B cell (primary cell): ENCODE measurements around the gene HEYL. TPM values are rescaled to one million over a fixed set of nuclear protein-coding genes. Genes with fewer than 3 reads are reported as not detected.

Experiments used
- ATAC-seq: fragments of 200-7000 bp; cut with Tn5 transposase; one replicate; pipeline ENCODE4 v1.10.0; 2021; ENCODE audit warnings: low read depth, mild to moderate bottlenecking, moderate number of reproducible peaks, moderate library complexity
- CTCF ChIA-PET: fragments of 350-600 bp; sonication (Branson Sonifier 250); formaldehyde crosslinking; loops from one replicate; lab custom pipeline; 2021; ENCODE audit warnings: antibody characterized with exemption, inconsistent platforms; lab: Charles Lee
- POLR2A ChIA-PET: fragments of 350-600 bp; sonication (Branson Sonifier 250); formaldehyde crosslinking; loops from one replicate; lab custom pipeline; 2021; ENCODE audit warnings: antibody characterized with exemption; lab: Charles Lee
- DNase-seq: peaks from one replicate; pipeline ENCODE4 v3.0.0; 2013
- H2AFZ ChIP-seq: 2 replicates; pipeline ENCODE4 v1.6.1; 2012; ENCODE audit warnings: mild to moderate bottlenecking, low read depth, low read length; ENCODE audit not compliant: insufficient read depth, poor library complexity, severe bottlenecking
- H3K27ac ChIP-seq, 2 donors: 1 replicate in 1 of 2; 2 replicates in 1 of 2; pipeline ENCODE4 v1.5.1; 2012 to 2013; ENCODE audit warnings: low read length in 2 of 2, mild to moderate bottlenecking in 2 of 2, moderate library complexity in 1 of 2
- H3K27me3 ChIP-seq, 4 experiments: fragments of 200-600 bp in 1 of 4; sonication (generic) in 1 of 4; replicated peaks in 1 of 4; 1 replicate in 2 of 4; 2 replicates in 2 of 4; pipeline versions ENCODE4 v1.6.1 to v1.7.0; 2013 to 2016; ENCODE audit warnings: low read length in 3 of 4, mild to moderate bottlenecking in 2 of 4, mixed read lengths in 1 of 4, moderate library complexity in 1 of 4; ENCODE audit not compliant: insufficient read depth in 4 of 4, control insufficient read depth in 3 of 4; ENCODE audit errors: control extremely low read depth in 1 of 4
- H3K36me3 ChIP-seq, 2 experiments: replicated peaks in 1 of 2; 1 replicate in 1 of 2; 2 replicates in 1 of 2; pipeline versions ENCODE4 v1.6.1 to v1.7.1; 2013; ENCODE audit warnings: low read length in 1 of 2; ENCODE audit not compliant: insufficient read depth in 2 of 2, control insufficient read depth in 1 of 2; ENCODE audit errors: control extremely low read depth in 1 of 2, extremely low read depth in 1 of 2
- H3K4me1 ChIP-seq, 2 donors: fragments of 200-600 bp in 1 of 2; sonication (generic) in 1 of 2; 1 replicate in 1 of 2; 2 replicates in 1 of 2; pipeline versions ENCODE4 v1.5.1 to v1.6.1; 2013 to 2017; ENCODE audit warnings: low read length in 2 of 2; ENCODE audit not compliant: control insufficient read depth in 2 of 2, insufficient read depth in 2 of 2
- H3K4me2 ChIP-seq: replicated peaks from 2 replicates; pipeline ENCODE3; 2012; ENCODE audit warnings: mild to moderate bottlenecking, low read depth, low read length; ENCODE audit not compliant: poor library complexity, severe bottlenecking
- H3K4me3 ChIP-seq, 5 experiments: fragments of 200-600 bp in 1 of 5; sonication (generic) in 1 of 5; 1 replicate in 3 of 5; 2 replicates in 2 of 5; pipeline versions ENCODE4 v1.5.1 to v1.7.0; 2011 to 2016; ENCODE audit warnings: low read length in 4 of 5, mild to moderate bottlenecking in 4 of 5, low read depth in 2 of 5, control low read depth in 1 of 5, moderate library complexity in 1 of 5; ENCODE audit not compliant: insufficient read depth in 1 of 5; ENCODE audit errors: control extremely low read depth in 1 of 5, extremely low read depth in 1 of 5
- H3K79me2 ChIP-seq: fragments of 200-600 bp; sonication (generic); one replicate; pipeline ENCODE4 v1.6.0; 2016; ENCODE audit warnings: low read length; ENCODE audit not compliant: control insufficient read depth, insufficient read depth
- H3K9ac ChIP-seq: fragments of 200-600 bp; sonication (generic); 2 replicates; pipeline ENCODE4 v1.6.1; 2017; ENCODE audit warnings: mild to moderate bottlenecking, low read length, moderate library complexity
- H3K9me3 ChIP-seq, 3 donors: one replicate each; pipeline versions ENCODE4 v1.6.1 to v1.7.1; 2013; ENCODE audit warnings: low read length in 2 of 3; ENCODE audit not compliant: control insufficient read depth in 2 of 3, insufficient read depth in 1 of 3; ENCODE audit errors: control extremely low read depth in 1 of 3
- H4K20me1 ChIP-seq: 2 replicates; pipeline ENCODE4 v1.6.0; 2012; ENCODE audit warnings: mild to moderate bottlenecking, low read length; ENCODE audit not compliant: insufficient read depth, control insufficient read depth, poor library complexity, severe bottlenecking
- H3K27ac Mint-ChIP-seq: one replicate; pipeline ENCODE4 v1.8.0; 2021; ENCODE audit warnings: mixed read lengths
- H3K27me3 Mint-ChIP-seq: one replicate; pipeline ENCODE4 v1.8.0; 2021; ENCODE audit warnings: mixed read lengths
- H3K4me1 Mint-ChIP-seq: one replicate; pipeline ENCODE4 v1.8.0; 2021; ENCODE audit warnings: mixed read lengths
- H3K4me3 Mint-ChIP-seq: one replicate; pipeline ENCODE4 v1.8.0; 2021; ENCODE audit warnings: mixed read lengths
- H3K9me3 Mint-ChIP-seq: one replicate; pipeline ENCODE4 v1.8.0; 2022; ENCODE audit warnings: mixed read lengths; ENCODE audit not compliant: insufficient read depth
- CTCF ChIP-seq: fragments of 200-600 bp; IDR thresholded peaks from one replicate; pipeline ENCODE4 v1.8.0; 2022; ENCODE audit warnings: antibody characterized with exemption, mild to moderate bottlenecking
- EZH2 ChIP-seq: IDR thresholded peaks from 2 replicates; pipeline ENCODE4 v1.6.1; 2012; ENCODE audit warnings: borderline replicate concordance, low read depth, mild to moderate bottlenecking, moderate library complexity, low read length; ENCODE audit not compliant: insufficient read depth, poor library complexity, severe bottlenecking
- WGBS: methylation state at CpG from one replicate; pipeline ENCODE4 v1.1.5; 2013; ENCODE audit warnings: missing lambda C conversion rate; ENCODE audit not compliant: insufficient coverage; 5-methylcytosine and 5-hydroxymethylcytosine counted together
- intact Hi-C: fragments of 100-400 bp; cut with micrococcal nuclease; formaldehyde crosslinking; loops from one replicate; pipeline ENCODE4 v1.10.0; 2022
- polyA plus RNA-seq: library from polyadenylated mRNA; depleted of rRNA; stranded (reverse); fragments of >200 nt; gene quantifications from 2 replicates; pipeline ENCODE4 v1.2.3, GENCODE V29; 2012
- total RNA-seq, 2 donors: library from RNA; stranded (reverse); fragments of 120-200 nt in 1 of 2; gene quantifications; 1 replicate in 1 of 2; 2 replicates in 1 of 2; pipeline versions ENCODE4 v1.2.3 to v1.2.4, GENCODE V29; 2013 to 2022

The HEYL gene
- total and polyA plus RNA-seq, 2 donors (not counting 1 experiment from before 2014, with no cell fraction given): 0.12 TPM; not detected in 1

GRCh38 chr1:39617488-39618049 lies 21.9 kb downstream of the HEYL start:
- no peak overlapping the region for H3K27ac ChIP-seq
- H3K9me3 Mint-ChIP-seq: no peaks in the 10 kb centered on the region
- ChIA-PET POLR2A (no interaction called here), CTCF (interaction anchor here (0.9 to 1.4 kb wide), 3 partner anchors 9 to 47 kb away, joined by 4 to 6 read pairs (median 5); no protein-coding TSS in a partner anchor)
- no peak overlapping the region for H3K27ac Mint-ChIP-seq
- H3K36me3 ChIP-seq: no peaks in the 10 kb centered on the region
- H3K27me3 Mint-ChIP-seq: peaks cover 22% of the 10 kb centered on the region
- no peaks in the 10 kb centered on the region for H4K20me1 ChIP-seq
- 100% methylated on average over 2 of the region's 4 CpGs for WGBS
- no peaks in the 10 kb centered on the region for H3K4me1 ChIP-seq
- H3K4me1 Mint-ChIP-seq: no peaks in the 10 kb centered on the region
- peaks cover 0 to 3% (median 1%) of the 10 kb centered on the region in 3 donors for H3K9me3 ChIP-seq
- no peak overlapping the region for H3K4me3 ChIP-seq
- TF ChIP-seq EZH2 (no peak), CTCF (no peak)
- intact Hi-C loops: no loop called here
- no peak for DNase-seq
- no peaks in the 10 kb centered on the region for H3K79me2 ChIP-seq
- H3K4me3 Mint-ChIP-seq: no peak overlapping the region
- ATAC-seq: no peak
- peaks cover 0 to 6% (median 0%) of the 10 kb centered on the region in 4 experiments for H3K27me3 ChIP-seq
- no peak overlapping the region for H2AFZ ChIP-seq
- no peak overlapping the region for H3K9ac ChIP-seq
- H3K4me2 ChIP-seq: no peak overlapping the region

- Histone ChIP-seq H3K36me3 (no peaks in the 10 kb centered on the region), H3K4me2 (no peak overlapping the region), H3K4me1 (no peaks in the 10 kb centered on the region), H3K27ac (no peak overlapping the region), H3K27me3 (peaks cover 0 to 3% (median 0%) of the 10 kb centered on the region in 4 experiments), H2AFZ (no peak overlapping the region), H3K9me3 (peaks cover 0 to 1% (median 1%) of the 10 kb centered on the region in 3 donors), H3K4me3 (no peak overlapping the region), H3K79me2 (no peaks in the 10 kb centered on the region), H4K20me1 (no peaks in the 10 kb centered on the region), H3K9ac (no peak overlapping the region)
- Mint-ChIP-seq H3K4me1 (no peaks in the 10 kb centered on the region), H3K27ac (no peak overlapping the region), H3K9me3 (no peaks in the 10 kb centered on the region), H3K4me3 (no peak overlapping the region), H3K27me3 (peaks cover 18% of the 10 kb centered on the region)
- ChIA-PET POLR2A (no interaction called here), CTCF (interaction anchor here (2.1 kb wide), 1 partner anchor 9 kb away, joined by 4 read pairs; no protein-coding TSS in a partner anchor)
- DNase-seq (no peak), ATAC-seq (no peak)
- 95% methylated on average over 3 of the region's 8 CpGs for WGBS
- TF ChIP-seq CTCF: no peak
- TF ChIP-seq EZH2: no peak
- intact Hi-C loops: no loop called here
These were observed 24.3 kb downstream of the HEYL start for GRCh38 chr1:39615086-39615673.
